Raji (cell line): ENCODE results near the gene AGAP6.
A peak's percentile ranks its signal among the peaks of the same experiment; 100 is the strongest.
"Not testable (repeated sequence)": the region's sequence is repeated elsewhere in the genome, so short reads cannot be mapped to it uniquely, and the experiment has no call there.

Experiments used
- POLR2A ChIP-seq: IDR thresholded peaks from 2 replicates; pipeline ENCODE4 v1.6.1; 2011; ENCODE audit warnings: low read depth, low read length, control low read depth; ENCODE audit not compliant: insufficient read depth

AGAP6 gene

DNA sequence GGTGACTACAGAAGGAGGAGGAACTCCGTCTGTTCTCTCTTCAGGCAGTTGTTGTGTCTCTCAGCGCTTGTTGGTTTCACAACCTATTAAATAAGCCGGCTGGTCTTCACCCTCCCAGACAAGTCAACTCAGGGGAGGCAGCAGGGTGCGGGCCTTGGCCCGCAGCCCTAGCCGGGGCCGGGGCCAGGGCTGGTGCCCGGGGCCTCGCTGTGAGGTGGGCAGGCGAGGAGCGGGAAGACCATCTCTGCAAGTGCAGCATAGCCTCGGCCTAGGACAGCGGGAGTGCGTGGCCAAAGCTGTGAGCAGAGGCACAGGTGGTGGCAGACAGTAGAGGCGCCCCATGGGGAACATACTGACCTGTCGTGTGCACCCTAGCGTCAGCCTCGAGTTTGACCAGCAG, at the start of gene AGAP6:
AGAP6 (plus strand) TSS at position 31 of the 400 bp plus-strand sequence; CDS start at position 341, 310 bp downstream.
- TF ChIP-seq POLR2A, result not testable (repeated sequence)

DNA sequence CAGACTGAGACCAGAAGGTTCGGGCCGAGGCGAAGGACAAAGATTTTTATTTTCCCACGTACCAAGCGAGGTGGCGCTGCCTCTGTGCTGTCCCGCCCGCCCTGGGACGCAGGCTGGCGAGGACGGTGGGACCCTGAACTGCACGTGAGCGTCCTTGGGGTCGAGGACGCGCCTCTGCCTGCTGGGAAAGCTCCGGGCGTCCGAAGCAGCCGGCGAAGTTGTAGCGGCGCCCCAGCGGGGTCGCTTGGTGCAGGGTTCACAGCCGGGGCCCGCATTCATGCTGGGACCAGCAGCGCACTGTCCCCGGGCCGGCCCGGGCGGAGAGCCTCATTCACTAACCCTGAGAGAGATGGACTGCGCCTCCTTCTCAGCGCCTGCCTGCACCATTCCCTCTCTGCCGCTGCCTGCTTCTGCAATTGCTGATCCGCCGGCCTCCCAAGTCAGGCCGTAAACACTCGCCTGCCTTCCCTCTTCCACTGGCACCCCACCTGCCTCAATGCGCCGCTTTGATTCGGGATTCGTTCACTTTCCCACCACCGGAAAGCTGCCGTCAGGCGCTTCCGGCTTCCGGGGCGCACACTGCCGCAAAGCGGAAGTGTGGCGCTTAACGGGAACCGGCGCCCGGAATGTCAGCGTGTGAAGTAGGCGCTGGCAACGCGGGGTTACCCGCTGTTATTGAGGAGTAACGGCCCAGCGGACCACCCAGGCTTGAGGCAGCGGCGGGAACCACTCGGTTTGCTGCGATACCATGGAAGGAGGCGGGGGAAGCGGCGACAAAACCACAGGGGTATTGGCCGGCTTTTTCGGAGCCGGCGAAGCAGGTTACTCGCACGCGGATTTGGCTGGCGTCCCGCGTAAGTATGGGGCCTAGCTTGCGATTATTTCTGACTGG, 46.5 kb upstream of the AGAP6 start, which contains the start of the genes PARG and TIMM23B:
PARG (minus strand) TSS at position 581 of the 892 bp plus-strand sequence; CDS start at position 279, 302 bp downstream.
TIMM23B (plus strand) TSS at position 607 of the 892 bp plus-strand sequence; CDS start at position 749, 142 bp downstream.
- TF ChIP-seq POLR2A, result peak; percentile 72

DNA sequence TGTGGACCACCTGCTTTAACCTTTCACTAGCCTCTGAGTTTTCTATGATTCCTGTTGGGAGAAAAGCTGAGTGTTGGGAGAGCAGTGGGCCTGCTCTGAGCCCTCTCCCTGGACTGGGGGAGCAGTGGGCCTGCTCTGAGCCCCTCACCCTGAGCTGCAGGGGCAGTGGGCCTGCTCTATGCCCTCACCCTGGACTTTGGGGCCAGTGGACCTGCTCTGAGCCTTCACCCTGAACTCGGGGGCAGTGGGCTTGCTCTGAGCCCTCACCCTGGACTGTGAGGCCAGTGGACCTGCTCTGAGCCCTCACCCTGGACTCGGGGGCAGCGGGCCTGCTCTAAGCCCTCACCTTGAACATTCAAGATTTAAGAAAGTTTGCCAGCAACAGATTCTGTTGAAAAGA, 33.4 kb downstream of the AGAP6 start:
- TF ChIP-seq POLR2A, result no peak

DNA sequence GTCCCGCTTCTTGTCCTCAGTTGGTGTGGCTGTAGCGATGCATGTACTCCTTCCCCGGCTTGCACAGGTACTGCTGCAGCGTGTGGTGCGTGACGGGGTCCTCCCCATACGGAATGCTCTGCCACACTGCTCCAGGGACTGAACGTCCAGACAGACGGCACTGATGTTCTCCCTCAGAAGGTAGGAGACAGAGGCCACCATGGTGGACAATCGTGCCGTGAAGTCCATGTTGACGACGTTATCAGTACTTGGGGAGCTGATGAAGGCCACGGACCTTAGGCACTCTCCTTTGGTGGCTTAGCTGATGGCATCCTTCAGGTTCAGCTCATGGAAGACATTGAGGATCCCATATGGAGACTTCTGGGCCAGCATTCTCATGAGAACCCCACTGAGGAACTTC, 37.4 kb downstream of the AGAP6 start:
- TF ChIP-seq POLR2A, result no peak

DNA sequence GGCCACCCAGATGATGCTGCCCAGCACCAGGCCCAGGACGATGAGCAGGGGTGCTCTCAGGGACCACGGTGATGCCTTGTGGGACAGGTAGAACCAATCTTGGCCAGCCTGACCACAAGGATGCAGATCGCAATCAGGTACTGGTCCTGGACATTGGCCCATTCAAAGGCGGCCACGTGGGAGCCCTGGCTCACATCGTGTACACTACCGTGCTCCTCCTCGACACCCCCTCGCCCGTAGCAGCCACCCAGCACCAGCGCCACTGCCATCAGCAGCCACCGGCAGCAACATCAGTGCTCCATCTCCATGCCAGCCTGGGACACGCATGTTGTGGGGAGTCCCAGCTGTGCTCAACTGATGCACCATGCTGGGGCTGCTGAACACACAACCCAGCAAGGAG, 39.0 kb downstream of the AGAP6 start:
- no peak for TF ChIP-seq POLR2A

DNA sequence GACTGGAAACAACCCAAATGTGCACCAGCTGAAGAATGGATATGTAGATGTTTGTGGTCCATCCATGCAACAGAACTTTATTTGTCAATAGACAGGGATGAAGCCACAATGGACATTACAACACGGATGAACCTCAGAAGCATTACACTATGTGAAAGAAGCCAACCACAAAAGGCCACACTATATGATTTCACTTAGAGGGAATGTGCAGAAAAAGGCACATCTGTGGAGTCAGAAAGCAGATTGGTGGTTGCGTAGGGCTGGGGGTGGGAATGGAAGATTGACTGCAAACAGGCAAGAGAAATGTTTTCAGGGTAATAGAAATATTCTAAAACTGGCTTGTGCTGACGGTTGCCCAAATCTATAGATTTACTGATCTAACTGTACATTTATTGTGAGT, 45.3 kb downstream of the AGAP6 start:
- no peak for TF ChIP-seq POLR2A

DNA sequence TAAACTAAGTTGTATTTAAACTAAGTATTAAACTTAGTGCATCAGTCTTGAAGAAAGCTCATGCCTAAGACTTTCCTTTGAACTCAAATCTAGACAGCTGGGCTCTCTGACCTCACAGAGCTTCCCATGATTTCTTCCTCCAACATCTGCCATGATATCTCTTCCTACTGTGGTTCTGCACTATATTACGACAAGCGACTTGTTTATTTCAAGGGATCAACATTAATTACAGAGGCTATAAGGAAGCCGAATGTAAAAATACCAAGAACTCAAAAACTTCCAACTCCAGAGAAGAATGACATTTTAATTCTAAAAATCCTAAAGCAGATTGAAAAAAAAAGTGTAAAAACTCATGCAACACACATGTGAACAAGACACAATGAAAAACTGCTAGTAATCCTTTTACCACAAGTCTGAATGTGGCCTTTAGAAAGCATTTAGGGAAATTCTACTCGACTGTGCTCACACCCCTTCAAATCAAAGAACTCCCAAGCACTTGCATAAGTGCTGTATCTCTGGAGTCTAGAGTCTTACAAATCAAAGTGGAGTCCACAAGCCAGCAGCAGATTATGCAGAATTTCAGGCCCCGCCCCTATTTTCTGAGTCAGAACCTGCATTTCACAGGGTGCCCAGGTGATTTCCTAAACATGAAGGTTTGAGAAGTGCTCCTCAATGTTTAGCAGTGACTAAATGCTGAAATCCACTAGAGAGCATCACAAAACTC, 56.9 kb downstream of the AGAP6 start:
- no peak for TF ChIP-seq POLR2A
